ENCODE data around the gene ZBTB24.
"Not testable (repeated sequence)": the region's sequence is repeated elsewhere in the genome, so short reads cannot be mapped to it uniquely, and the experiment has no call there.

Gene ZBTB24

DNA sequence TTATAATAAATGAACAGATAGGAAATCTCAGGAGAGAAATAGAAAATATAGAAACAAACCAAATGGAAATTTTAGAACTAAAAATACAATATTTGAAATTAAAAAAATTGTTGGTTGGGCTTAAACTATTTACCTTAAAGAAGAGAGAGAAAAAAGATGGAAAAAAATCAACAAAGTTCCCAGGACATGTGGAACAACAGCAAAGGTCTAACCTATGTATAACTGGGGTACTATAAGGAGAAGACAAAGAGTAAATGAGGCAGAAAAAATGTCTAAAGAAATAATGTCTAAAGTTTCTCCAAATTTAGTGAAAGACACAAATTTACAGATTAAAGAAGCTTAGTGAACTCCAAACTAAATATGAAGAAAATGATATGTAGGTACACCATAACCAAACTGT lies 41.1 kb upstream of the ZBTB24 start:
- H3K4me2 ChIP-seq (ENCODE audit: low read length), result no peak overlapping the region
- H3K27me3 ChIP-seq (ENCODE audit: control insufficient read depth, insufficient read depth, low read length), result no peaks in the 10 kb centered on the region
- no peaks in the 10 kb centered on the region for H3K36me3 ChIP-seq (ENCODE audit: control insufficient read depth, insufficient read depth, low read length)
- peaks cover 5% of the 10 kb centered on the region for H3K4me1 ChIP-seq
- no peak overlapping the region for H3K4me3 ChIP-seq (ENCODE audit: low read depth, low read length)
- H3K27ac ChIP-seq, result no peak overlapping the region
- no peak overlapping the region for H2AFZ ChIP-seq
- no peaks in the 10 kb centered on the region for H3K79me2 ChIP-seq
- no peak overlapping the region for H3K9ac ChIP-seq
- peaks cover 7% of the 10 kb centered on the region for H3K9me3 ChIP-seq (ENCODE audit: control insufficient read depth, low read length)
- TF ChIP-seq, protein P1, sequence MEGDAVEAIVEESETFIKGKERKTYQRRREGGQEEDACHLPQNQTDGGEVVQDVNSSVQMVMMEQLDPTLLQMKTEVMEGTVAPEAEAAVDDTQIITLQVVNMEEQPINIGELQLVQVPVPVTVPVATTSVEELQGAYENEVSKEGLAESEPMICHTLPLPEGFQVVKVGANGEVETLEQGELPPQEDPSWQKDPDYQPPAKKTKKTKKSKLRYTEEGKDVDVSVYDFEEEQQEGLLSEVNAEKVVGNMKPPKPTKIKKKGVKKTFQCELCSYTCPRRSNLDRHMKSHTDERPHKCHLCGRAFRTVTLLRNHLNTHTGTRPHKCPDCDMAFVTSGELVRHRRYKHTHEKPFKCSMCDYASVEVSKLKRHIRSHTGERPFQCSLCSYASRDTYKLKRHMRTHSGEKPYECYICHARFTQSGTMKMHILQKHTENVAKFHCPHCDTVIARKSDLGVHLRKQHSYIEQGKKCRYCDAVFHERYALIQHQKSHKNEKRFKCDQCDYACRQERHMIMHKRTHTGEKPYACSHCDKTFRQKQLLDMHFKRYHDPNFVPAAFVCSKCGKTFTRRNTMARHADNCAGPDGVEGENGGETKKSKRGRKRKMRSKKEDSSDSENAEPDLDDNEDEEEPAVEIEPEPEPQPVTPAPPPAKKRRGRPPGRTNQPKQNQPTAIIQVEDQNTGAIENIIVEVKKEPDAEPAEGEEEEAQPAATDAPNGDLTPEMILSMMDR (IDR thresholded peaks at IDR 0.05), result no peak

DNA sequence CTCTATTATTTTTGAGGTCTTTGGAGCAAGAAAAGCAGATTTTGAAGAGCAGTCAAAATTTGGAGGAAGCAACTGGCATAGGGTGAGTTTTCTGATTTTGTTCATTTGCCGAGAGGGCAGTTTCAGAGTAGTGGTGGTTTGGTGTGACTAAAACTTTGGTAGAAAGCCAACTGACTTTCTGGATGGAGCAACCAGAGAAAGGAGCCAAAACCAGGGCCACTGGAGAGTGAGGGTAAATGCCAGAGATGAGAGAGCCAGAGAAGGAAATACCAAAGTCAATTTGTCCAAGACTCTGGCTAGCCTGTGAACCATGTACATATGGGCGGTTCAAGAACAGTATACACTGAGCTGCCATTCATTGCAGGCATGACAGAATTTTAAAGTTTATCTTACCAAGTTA lies 40.5 kb upstream of the ZBTB24 start:
- no peak overlapping the region for H3K9ac ChIP-seq
- no peaks in the 10 kb centered on the region for H3K27me3 ChIP-seq (ENCODE audit: control insufficient read depth, insufficient read depth, low read length)
- H3K27ac ChIP-seq, result no peak overlapping the region
- no peaks in the 10 kb centered on the region for H3K79me2 ChIP-seq
- no peak overlapping the region for H2AFZ ChIP-seq
- H3K36me3 ChIP-seq (ENCODE audit: control insufficient read depth, insufficient read depth, low read length), result no peaks in the 10 kb centered on the region
- no peak overlapping the region for H3K4me3 ChIP-seq (ENCODE audit: low read depth, low read length)
- H3K9me3 ChIP-seq (ENCODE audit: control insufficient read depth, low read length), result peaks cover 7% of the 10 kb centered on the region
- H3K4me2 ChIP-seq (ENCODE audit: low read length), result no peak overlapping the region
- H3K4me1 ChIP-seq, result peaks cover 5% of the 10 kb centered on the region
- TF ChIP-seq, protein P1 (IDR thresholded peaks at IDR 0.05), result no peak

DNA sequence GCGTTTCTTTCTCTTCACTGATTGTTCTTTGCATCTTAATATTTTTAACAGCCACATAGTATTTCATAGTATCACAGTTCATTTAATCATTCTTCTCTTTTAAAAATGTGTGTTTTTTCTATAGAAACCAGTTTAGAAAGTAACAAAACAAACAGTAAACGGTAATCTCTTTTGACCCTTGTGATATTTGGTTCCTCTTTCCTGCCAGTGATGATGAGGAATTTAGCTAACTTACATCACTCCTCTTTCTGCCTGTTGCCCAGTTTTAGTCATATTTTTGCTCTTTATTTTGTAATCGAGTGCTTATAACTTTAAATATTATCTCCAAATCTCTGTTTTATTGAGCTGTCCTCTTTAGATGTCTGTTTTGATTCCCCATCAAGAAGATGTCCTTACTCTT lies 38.1 kb upstream of the ZBTB24 start:
- no peak overlapping the region for H2AFZ ChIP-seq
- no peaks in the 10 kb centered on the region for H3K79me2 ChIP-seq
- no peak overlapping the region for H3K4me2 ChIP-seq (ENCODE audit: low read length)
- no peaks in the 10 kb centered on the region for H3K36me3 ChIP-seq (ENCODE audit: control insufficient read depth, insufficient read depth, low read length)
- H3K4me3 ChIP-seq (ENCODE audit: low read depth, low read length), result no peak overlapping the region
- no peaks in the 10 kb centered on the region for H3K4me1 ChIP-seq
- no peak overlapping the region for H3K9ac ChIP-seq
- H3K9me3 ChIP-seq (ENCODE audit: control insufficient read depth, low read length), result peaks cover 7% of the 10 kb centered on the region
- no peak overlapping the region for H3K27ac ChIP-seq
- TF ChIP-seq, protein P1 (IDR thresholded peaks at IDR 0.05), result no peak
- no peaks in the 10 kb centered on the region for H3K27me3 ChIP-seq (ENCODE audit: control insufficient read depth, insufficient read depth, low read length)

DNA sequence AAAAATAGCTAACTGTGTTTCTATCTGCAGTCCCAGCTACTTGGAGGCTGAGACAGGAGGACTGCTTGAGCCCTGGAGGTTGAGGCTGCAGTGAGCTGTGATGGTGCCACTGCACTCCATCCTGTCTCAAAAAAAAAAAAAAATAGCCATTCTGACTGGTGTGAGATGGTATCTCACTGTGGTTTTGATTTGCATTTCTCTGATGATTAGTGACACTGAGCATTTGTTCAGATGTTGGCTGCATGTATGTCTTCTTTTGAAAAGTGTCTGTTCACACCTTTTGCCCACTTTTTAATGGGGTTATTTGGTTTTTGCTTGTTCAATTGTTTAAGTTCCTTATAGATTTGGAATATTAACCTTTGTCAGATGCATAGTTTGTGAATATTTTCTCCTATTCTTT lies 36.6 kb upstream of the ZBTB24 start:
- not testable (repeated sequence) for H3K27ac ChIP-seq; H3K4me2 ChIP-seq (ENCODE audit: low read length); H3K79me2 ChIP-seq; H3K9me3 ChIP-seq (ENCODE audit: control insufficient read depth, low read length); H3K36me3 ChIP-seq (ENCODE audit: control insufficient read depth, insufficient read depth, low read length); H2AFZ ChIP-seq; H3K4me1 ChIP-seq; H3K4me3 ChIP-seq (ENCODE audit: low read depth, low read length); H3K27me3 ChIP-seq (ENCODE audit: control insufficient read depth, insufficient read depth, low read length); H3K9ac ChIP-seq

DNA sequence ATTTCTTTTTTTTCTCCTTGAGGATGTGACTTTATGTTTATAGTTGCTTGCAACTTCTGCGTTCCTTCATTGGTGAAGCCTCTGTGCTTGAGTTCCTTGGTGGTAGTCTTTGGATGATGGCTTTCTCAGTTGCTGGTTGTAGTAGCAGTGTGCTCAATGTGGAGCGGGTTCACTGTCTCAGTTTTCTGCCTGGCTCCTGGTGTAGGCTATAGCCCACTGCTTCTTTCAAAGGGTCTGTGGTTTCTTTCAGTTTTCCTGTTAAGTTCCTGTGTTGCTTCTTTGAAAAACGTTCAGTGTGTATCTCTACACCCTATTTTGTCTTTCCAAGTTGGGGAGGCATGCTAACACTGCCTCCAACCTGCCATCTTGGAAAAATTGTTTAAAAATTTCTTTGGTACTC lies 33.9 kb upstream of the ZBTB24 start:
- no peaks in the 10 kb centered on the region for H3K9me3 ChIP-seq (ENCODE audit: control insufficient read depth, low read length)
- H3K4me1 ChIP-seq, result peaks cover 2% of the 10 kb centered on the region
- no peaks in the 10 kb centered on the region for H3K27me3 ChIP-seq (ENCODE audit: control insufficient read depth, insufficient read depth, low read length)
- TF ChIP-seq, protein P1 (IDR thresholded peaks at IDR 0.05), result no peak
- H3K79me2 ChIP-seq, result no peaks in the 10 kb centered on the region
- no peak overlapping the region for H3K4me2 ChIP-seq (ENCODE audit: low read length)
- H3K36me3 ChIP-seq (ENCODE audit: control insufficient read depth, insufficient read depth, low read length), result no peaks in the 10 kb centered on the region
- H2AFZ ChIP-seq, result no peak overlapping the region
- no peak overlapping the region for H3K27ac ChIP-seq
- H3K9ac ChIP-seq, result no peak overlapping the region
- H3K4me3 ChIP-seq (ENCODE audit: low read depth, low read length), result no peak overlapping the region
